ENCODE measurements around the gene AIP.

The AIP gene

DNA sequence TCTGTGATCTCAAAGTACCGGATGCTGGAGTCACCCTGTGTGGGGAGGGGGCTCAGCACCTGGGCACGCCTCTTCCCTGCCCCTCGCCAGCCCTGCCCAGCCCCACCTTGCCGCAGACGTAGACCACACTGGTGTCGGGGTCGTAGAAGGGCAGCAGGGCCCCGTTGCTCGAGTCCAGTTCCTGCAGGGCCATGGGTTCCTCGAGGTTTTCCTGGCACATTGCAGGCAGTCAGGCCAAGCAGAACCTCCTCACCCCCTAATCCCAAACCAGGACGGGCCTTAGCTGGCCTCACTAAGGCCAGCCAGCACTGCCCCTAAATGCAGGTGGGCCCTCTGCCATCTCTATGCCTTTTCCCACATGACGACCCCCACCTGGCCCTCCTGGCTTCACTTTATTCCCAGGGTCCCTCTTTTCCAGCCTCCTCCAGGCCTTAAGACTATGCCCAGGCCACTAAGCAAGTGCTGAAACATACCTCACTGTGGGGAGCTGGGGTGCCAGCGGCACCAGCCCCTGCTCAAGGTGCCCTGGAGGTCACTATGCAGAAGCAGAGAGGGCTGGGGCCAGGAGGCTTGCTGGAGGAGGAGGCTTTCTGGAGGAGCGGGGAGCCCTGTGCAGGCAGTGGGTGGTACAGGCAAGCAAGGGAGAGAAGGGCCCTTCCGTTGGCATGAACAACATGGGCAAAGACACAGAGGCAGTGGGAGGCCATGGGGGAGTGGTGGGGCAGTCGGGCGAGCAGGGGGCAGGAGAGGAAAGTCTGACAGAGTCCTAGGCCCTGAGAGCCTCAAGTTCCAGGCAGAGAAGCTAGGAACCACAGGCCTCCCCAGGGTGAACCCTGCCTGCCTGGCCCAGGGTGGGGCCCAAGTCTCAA is 42.4 kb upstream of the AIP start:
- DNase-seq (ENCODE audit: low spot score): no peak
- TF ChIP-seq, protein P1, sequence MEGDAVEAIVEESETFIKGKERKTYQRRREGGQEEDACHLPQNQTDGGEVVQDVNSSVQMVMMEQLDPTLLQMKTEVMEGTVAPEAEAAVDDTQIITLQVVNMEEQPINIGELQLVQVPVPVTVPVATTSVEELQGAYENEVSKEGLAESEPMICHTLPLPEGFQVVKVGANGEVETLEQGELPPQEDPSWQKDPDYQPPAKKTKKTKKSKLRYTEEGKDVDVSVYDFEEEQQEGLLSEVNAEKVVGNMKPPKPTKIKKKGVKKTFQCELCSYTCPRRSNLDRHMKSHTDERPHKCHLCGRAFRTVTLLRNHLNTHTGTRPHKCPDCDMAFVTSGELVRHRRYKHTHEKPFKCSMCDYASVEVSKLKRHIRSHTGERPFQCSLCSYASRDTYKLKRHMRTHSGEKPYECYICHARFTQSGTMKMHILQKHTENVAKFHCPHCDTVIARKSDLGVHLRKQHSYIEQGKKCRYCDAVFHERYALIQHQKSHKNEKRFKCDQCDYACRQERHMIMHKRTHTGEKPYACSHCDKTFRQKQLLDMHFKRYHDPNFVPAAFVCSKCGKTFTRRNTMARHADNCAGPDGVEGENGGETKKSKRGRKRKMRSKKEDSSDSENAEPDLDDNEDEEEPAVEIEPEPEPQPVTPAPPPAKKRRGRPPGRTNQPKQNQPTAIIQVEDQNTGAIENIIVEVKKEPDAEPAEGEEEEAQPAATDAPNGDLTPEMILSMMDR (IDR thresholded peaks at IDR 0.05; ENCODE audit: extremely low read depth, insufficient read depth, missing control alignments): no peak
- in situ Hi-C loops (cut with MboI; ENCODE audit: low pct_unique_long_range_greater_than_20kb, low sequenced_read_pairs, unreplicated experiment): no loop called here

DNA sequence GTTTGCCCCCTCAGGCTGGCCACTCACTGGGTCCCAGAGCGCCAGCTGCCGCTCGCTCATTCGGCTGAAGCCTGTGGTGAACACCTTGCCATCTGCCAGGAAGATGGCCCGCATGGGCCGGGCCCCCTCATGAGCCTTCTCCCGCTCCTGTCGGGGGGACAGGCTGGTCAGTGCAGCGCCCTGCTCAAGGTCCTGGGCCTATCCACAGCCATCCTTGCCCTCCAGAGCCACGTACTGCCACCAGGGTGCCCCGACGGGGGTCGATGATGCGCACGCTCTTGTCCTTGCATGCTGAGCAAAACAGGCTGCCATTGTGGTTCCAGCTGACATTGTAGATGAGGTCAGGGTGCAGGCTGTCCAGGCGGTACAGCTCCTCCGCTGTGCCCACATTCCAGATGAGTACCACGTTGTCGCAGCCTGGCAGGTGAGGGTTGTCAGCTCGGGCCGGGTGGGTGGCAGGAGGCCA is 41.7 kb upstream of the AIP start:
- in situ Hi-C loops (cut with MboI; ENCODE audit: low pct_unique_long_range_greater_than_20kb, low sequenced_read_pairs, unreplicated experiment): no loop called here
- TF ChIP-seq, protein P1 (IDR thresholded peaks at IDR 0.05; ENCODE audit: extremely low read depth, insufficient read depth, missing control alignments): no peak
- no peak for DNase-seq (ENCODE audit: low spot score)

DNA sequence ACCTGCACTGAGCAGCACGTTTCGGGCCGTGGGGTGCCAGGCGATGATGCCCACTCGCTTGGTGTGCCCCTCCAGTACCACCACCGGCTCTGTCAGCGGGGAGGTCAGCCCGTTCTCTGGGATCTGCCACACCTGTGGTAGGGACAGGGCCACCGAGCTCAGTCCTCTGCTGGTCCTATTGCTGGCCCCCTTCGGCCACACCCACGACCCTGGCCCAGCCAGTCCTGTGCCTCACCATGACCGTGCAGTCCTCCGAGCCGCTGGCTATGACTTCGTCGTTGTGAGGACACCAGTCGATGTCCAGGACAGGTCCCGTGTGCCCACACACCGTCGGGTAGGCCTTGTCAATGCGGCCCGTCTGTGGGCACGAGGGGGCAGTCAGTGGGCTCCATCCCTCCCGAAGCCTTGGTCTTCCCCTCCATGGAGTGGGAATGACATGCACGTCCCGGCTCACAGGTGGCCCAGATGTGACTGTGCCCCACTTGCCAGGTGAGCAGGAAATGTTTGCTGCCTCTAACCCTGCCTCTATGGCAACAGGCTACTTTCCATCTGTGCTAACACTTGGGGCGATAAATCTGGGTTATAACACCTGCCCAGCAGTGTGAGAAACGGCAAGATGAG is 41.0 kb upstream of the AIP start:
- TF ChIP-seq, protein P1 (IDR thresholded peaks at IDR 0.05; ENCODE audit: extremely low read depth, insufficient read depth, missing control alignments): no peak
- DNase-seq (ENCODE audit: low spot score): no peak
- in situ Hi-C loops (cut with MboI; ENCODE audit: low pct_unique_long_range_greater_than_20kb, low sequenced_read_pairs, unreplicated experiment): no loop called here

DNA sequence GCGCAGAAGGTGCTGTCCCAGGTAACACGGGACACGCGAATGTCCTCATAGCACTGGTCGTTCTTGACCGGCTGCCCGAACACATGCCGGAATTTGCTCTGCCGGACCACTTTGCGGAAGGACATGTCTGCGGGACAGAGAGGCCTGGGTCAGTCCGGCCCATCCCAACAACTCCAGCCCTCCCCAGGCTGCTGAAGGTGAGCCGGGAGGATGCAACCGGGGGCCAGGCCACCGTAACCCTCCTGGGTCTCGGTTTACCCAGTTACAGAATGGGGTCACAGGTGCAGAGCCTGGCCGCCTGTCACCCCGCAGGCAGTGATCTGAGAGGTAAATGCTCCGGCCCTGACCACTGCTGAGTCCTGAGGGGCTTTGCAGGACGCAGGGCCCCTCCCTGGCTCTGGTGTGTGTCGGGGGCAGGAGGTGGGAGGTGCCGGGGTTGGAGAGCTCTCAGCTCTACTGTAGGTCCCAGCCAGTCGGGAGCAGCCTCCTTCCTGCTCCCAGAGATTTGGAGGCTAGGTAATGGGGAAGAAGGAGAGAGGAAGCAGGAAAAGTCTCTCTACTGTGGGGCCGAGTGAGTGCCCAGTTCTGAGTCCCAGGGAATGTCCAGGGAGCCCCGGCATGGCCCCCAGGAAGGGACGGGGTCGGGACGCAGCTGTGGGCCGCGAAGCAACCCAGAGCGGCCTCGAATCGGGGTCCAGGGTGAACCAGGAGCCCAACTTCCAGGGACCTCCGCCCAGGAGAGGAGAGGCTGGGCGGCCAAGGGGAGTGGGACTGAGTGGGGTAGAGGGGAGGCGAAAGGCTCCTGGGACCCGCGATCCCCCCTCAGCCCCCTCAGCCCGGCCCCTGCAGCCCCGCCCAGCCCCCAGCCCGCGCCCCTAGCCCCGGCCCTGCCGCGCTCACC is 40.1 kb upstream of the AIP start:
- TF ChIP-seq, protein P1 (IDR thresholded peaks at IDR 0.05; ENCODE audit: extremely low read depth, insufficient read depth, missing control alignments): no peak
- in situ Hi-C loops (cut with MboI; ENCODE audit: low pct_unique_long_range_greater_than_20kb, low sequenced_read_pairs, unreplicated experiment): no loop called here
- no peak for DNase-seq (ENCODE audit: low spot score)

DNA sequence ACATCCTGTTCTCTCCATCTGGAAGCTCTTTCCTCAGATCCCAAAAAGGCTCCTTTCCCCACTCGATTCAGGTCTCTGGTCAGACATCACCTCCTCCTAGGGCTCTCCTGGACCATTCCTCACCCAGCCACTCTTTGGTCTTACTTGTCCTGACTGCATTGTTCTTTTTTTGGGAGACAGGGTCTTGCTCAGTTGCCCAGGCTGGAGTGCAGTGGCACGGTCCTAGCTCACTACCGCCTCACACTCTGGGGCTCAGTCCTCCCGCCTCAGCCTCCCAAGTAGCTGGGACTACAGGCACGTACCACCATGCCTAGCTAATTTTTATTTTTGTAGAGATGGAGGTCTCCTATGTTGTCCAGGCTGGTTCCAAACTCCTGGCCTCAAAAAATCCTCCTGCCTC is 37.3 kb upstream of the AIP start:
- in situ Hi-C loops (cut with MboI; ENCODE audit: low pct_unique_long_range_greater_than_20kb, low sequenced_read_pairs, unreplicated experiment): no loop called here
- TF ChIP-seq, protein P1 (IDR thresholded peaks at IDR 0.05; ENCODE audit: extremely low read depth, insufficient read depth, missing control alignments): no peak
- no peak for DNase-seq (ENCODE audit: low spot score)

DNA sequence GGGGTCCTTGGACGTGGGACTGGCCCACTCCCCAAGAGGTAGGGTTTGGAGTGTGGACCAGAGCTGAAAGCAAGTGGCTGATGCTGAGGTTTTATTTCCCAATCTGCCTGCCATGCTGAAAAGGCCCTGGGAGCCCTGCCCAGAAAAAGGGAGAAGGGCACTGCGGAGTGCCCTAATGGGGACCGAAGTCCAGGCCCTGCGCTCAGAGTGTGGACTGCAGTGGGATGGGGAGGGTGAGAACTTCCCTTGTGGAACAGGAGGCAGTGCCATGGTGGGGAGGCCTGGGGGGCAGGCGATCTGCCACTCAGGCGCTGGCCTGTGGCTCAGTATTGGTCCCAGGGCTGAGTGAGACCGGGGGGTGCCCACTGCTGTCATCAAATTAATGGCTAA is 34.6 kb upstream of the AIP start:
- no peak for DNase-seq (ENCODE audit: low spot score)
- in situ Hi-C loops (cut with MboI; ENCODE audit: low pct_unique_long_range_greater_than_20kb, low sequenced_read_pairs, unreplicated experiment): no loop called here
- TF ChIP-seq, protein P1 (IDR thresholded peaks at IDR 0.05; ENCODE audit: extremely low read depth, insufficient read depth, missing control alignments): no peak

All from GM13977 (cell line).